H9 (cell line): Measurements from ENCODE around the gene GRIP2. TPM values are rescaled to one million over a fixed set of nuclear protein-coding genes. Genes with fewer than 3 reads are reported as not detected.

Source experiments
- DNase-seq: peaks from one replicate; pipeline ENCODE4 v3.0.0-alpha.2; 2017
- H2AFZ ChIP-seq: one replicate; pipeline ENCODE4 v1.6.1; 2013; ENCODE audit warnings: mild to moderate bottlenecking, low read length, control low read depth, moderate library complexity
- H2AK5ac ChIP-seq: 2 replicates; pipeline ENCODE4 v1.6.1; 2013; ENCODE audit warnings: low read length, control low read depth, mixed read lengths; ENCODE audit not compliant: insufficient read length
- H2BK120ac ChIP-seq: one replicate; pipeline ENCODE4 v1.6.1; 2013; ENCODE audit warnings: low read depth, mild to moderate bottlenecking, low read length, control low read depth, inconsistent platforms; ENCODE audit not compliant: poor library complexity, severe bottlenecking
- H2BK12ac ChIP-seq: 2 replicates; pipeline ENCODE4 v1.6.1; 2013; ENCODE audit warnings: low read length, control low read depth, mixed read lengths, low read depth; ENCODE audit not compliant: insufficient read length
- H2BK15ac ChIP-seq: 2 replicates; pipeline ENCODE4 v1.6.1; 2013; ENCODE audit warnings: low read depth, low read length, control low read depth
- H2BK20ac ChIP-seq: one replicate; pipeline ENCODE4 v1.6.1; 2013; ENCODE audit warnings: low read depth, mild to moderate bottlenecking, low read length, control low read depth, inconsistent platforms; ENCODE audit not compliant: poor library complexity, severe bottlenecking
- H2BK5ac ChIP-seq: 2 replicates; pipeline ENCODE4 v1.6.1; 2013; ENCODE audit warnings: low read length, control low read depth, mixed read lengths; ENCODE audit not compliant: insufficient read length
- H3K14ac ChIP-seq: 2 replicates; pipeline ENCODE4 v1.6.1; 2013; ENCODE audit warnings: low read length, control low read depth; ENCODE audit not compliant: insufficient read depth
- H3K18ac ChIP-seq: 2 replicates; pipeline ENCODE4 v1.6.1; 2013; ENCODE audit warnings: low read depth, mild to moderate bottlenecking, mixed read lengths, low read length, control low read depth; ENCODE audit not compliant: insufficient read length
- H3K23ac ChIP-seq: 2 replicates; pipeline ENCODE4 v1.6.1; 2013; ENCODE audit warnings: low read length, control low read depth, mixed read lengths, low read depth; ENCODE audit not compliant: insufficient read length
- H3K23me2 ChIP-seq: 2 replicates; pipeline ENCODE4 v1.6.1; 2013; ENCODE audit warnings: low read depth, mild to moderate bottlenecking, mixed read lengths, low read length, control low read depth; ENCODE audit not compliant: insufficient read length, poor library complexity, severe bottlenecking
- H3K27ac ChIP-seq: 2 replicates; pipeline ENCODE4 v1.5.1; 2013; ENCODE audit warnings: low read length, control low read depth, mixed read lengths, low read depth; ENCODE audit not compliant: insufficient read length
- H3K27me3 ChIP-seq: 2 replicates; pipeline ENCODE4 v1.6.1; 2013; ENCODE audit warnings: low read length, control low read depth, inconsistent platforms; ENCODE audit not compliant: insufficient read depth
- H3K4ac ChIP-seq: 2 replicates; pipeline ENCODE4 v1.6.1; 2013; ENCODE audit warnings: low read depth, mild to moderate bottlenecking, control low read depth, inconsistent platforms, low read length, moderate library complexity
- H3K4me1 ChIP-seq: 2 replicates; pipeline ENCODE4 v1.6.1; 2013; ENCODE audit warnings: low read length, control low read depth, inconsistent platforms; ENCODE audit not compliant: insufficient read depth
- H3K4me2 ChIP-seq: 2 replicates; pipeline ENCODE4 v1.6.1; 2013; ENCODE audit warnings: low read length, control low read depth, mixed read lengths; ENCODE audit not compliant: insufficient read length, insufficient read depth
- H3K56ac ChIP-seq: 2 replicates; pipeline ENCODE4 v1.6.1; 2013; ENCODE audit warnings: low read depth, mild to moderate bottlenecking, mixed read lengths, low read length, control low read depth; ENCODE audit not compliant: insufficient read length
- H3K79me1 ChIP-seq: 2 replicates; pipeline ENCODE4 v1.6.1; 2013; ENCODE audit warnings: low read depth, mild to moderate bottlenecking, moderate library complexity, low read length, control low read depth, inconsistent platforms; ENCODE audit not compliant: insufficient read depth, poor library complexity, severe bottlenecking
- H3K79me2 ChIP-seq: 2 replicates; pipeline ENCODE4 v1.6.1; 2013; ENCODE audit warnings: low read length, control low read depth, inconsistent platforms; ENCODE audit not compliant: insufficient read depth
- H3K9ac ChIP-seq: 2 replicates; pipeline ENCODE4 v1.6.1; 2013; ENCODE audit warnings: low read length, control low read depth, mixed read lengths; ENCODE audit not compliant: insufficient read length; ENCODE audit errors: extremely low read depth
- H3K9me3 ChIP-seq: one replicate; pipeline ENCODE4 v1.6.1; 2013; ENCODE audit warnings: low read depth, low read length, inconsistent platforms; ENCODE audit not compliant: control insufficient read depth
- H3T11ph ChIP-seq: one replicate; pipeline ENCODE4 v1.6.1; 2013; ENCODE audit warnings: mild to moderate bottlenecking, low read length, control low read depth, inconsistent platforms
- H4K20me1 ChIP-seq: one replicate; pipeline ENCODE4 v1.6.1; 2013; ENCODE audit not compliant: control insufficient read depth, insufficient read length, insufficient read depth
- H4K5ac ChIP-seq: 2 replicates; pipeline ENCODE4 v1.6.1; 2013; ENCODE audit warnings: low read depth, mild to moderate bottlenecking, mixed read lengths, low read length, control low read depth; ENCODE audit not compliant: insufficient read length
- H4K8ac ChIP-seq: replicated peaks from 2 replicates; pipeline ENCODE4 v1.6.1; 2013; ENCODE audit warnings: low read length, control low read depth, mixed read lengths, low read depth; ENCODE audit not compliant: insufficient read length
- H4K91ac ChIP-seq: 2 replicates; pipeline ENCODE4 v1.6.1; 2013; ENCODE audit warnings: low read depth, mild to moderate bottlenecking, moderate library complexity, mixed read lengths, low read length, control low read depth; ENCODE audit not compliant: insufficient read length
- H3K27ac Mint-ChIP-seq, 3 experiments: 2 replicates in 2 of 3; 3 replicates in 1 of 3; pipeline ENCODE4 v1.8.0; 2020 to 2021; ENCODE audit warnings: mixed read lengths in 3 of 3, mild to moderate bottlenecking in 1 of 3, moderate library complexity in 1 of 3
- H3K27me3 Mint-ChIP-seq: 2 replicates; pipeline ENCODE4 v1.8.0; 2021; ENCODE audit warnings: low read depth, mild to moderate bottlenecking, moderate library complexity, mixed read lengths
- H3K36me3 Mint-ChIP-seq, 3 experiments: 2 replicates in 2 of 3; 3 replicates in 1 of 3; pipeline ENCODE4 v1.8.0; 2020 to 2021; ENCODE audit warnings: low read depth in 3 of 3, mixed read lengths in 3 of 3; ENCODE audit not compliant: insufficient read depth in 1 of 3
- H3K4me1 Mint-ChIP-seq, 2 experiments: 2 replicates each; pipeline ENCODE4 v1.8.0; 2020; ENCODE audit warnings: mixed read lengths in 2 of 2
- H3K4me3 Mint-ChIP-seq, 2 experiments: 2 replicates in 1 of 2; 3 replicates in 1 of 2; pipeline ENCODE4 v1.8.0; 2020 to 2021; ENCODE audit warnings: mild to moderate bottlenecking in 2 of 2, mixed read lengths in 2 of 2, moderate library complexity in 1 of 2
- H3K9me3 Mint-ChIP-seq, 2 experiments: 2 replicates in 1 of 2; 3 replicates in 1 of 2; pipeline ENCODE4 v1.8.0; 2020; ENCODE audit warnings: mild to moderate bottlenecking in 2 of 2, mixed read lengths in 2 of 2, moderate library complexity in 1 of 2
- WGBS: extraction: QIAGEN DNeasy Blood & Tissue Kit; methylation state at CpG from one replicate; pipeline ENCODE4 v1.1.7; 2013; ENCODE audit warnings: missing lambda C conversion rate, low lambda C conversion rate, mixed read lengths; ENCODE audit not compliant: insufficient read length; ENCODE audit errors: extremely low coverage; 5-methylcytosine and 5-hydroxymethylcytosine counted together
- total RNA-seq: library from RNA; stranded (reverse); gene quantifications from 2 replicates; pipeline ENCODE4 v1.2.1, GENCODE V29; 2021
- TF ChIP-seq, protein P1 (sequence below): fragments of 200-600 bp; sonication (generic); conservative IDR thresholded peaks from 3 replicates; pipeline ENCODE4 v1.8.0; 2021; ENCODE audit warnings: antibody characterized with exemption, mild to moderate bottlenecking

Gene GRIP2
- total RNA-seq, 1 experiment from 2014 or later, result 3.1 TPM

DNA sequence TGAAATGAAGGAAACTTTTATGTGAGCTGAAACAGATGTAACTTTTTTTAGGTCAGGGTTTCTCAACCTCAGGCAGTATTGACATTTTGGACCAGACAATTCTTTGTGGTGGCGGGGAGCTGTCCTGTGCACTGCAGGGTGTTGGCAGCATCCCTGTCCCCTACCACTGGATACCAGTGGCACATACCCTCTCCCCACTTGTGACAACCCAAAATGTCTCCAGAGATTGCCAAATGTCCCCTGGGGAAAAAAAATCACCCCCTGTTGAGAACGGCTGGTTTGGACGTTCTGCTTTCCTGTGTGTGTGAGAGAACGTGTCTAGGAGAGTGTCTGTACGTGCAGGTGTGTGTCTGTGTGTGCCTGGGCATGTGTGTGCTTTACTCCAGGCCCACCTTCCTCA is 30.7 kb upstream of the GRIP2 start:
- TF ChIP-seq, protein P1, sequence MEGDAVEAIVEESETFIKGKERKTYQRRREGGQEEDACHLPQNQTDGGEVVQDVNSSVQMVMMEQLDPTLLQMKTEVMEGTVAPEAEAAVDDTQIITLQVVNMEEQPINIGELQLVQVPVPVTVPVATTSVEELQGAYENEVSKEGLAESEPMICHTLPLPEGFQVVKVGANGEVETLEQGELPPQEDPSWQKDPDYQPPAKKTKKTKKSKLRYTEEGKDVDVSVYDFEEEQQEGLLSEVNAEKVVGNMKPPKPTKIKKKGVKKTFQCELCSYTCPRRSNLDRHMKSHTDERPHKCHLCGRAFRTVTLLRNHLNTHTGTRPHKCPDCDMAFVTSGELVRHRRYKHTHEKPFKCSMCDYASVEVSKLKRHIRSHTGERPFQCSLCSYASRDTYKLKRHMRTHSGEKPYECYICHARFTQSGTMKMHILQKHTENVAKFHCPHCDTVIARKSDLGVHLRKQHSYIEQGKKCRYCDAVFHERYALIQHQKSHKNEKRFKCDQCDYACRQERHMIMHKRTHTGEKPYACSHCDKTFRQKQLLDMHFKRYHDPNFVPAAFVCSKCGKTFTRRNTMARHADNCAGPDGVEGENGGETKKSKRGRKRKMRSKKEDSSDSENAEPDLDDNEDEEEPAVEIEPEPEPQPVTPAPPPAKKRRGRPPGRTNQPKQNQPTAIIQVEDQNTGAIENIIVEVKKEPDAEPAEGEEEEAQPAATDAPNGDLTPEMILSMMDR, result no peak
- H3K36me3 Mint-ChIP-seq, result peaks cover 0 to 2% (median 1%) of the 10 kb centered on the region in 3 experiments; a peak in 3 of 7 replicates
- no peak overlapping the region for H3K18ac ChIP-seq

More for the DNA sequence above, 30.7 kb upstream of the GRIP2 start:
- H3K23me2 ChIP-seq, result no peaks in the 10 kb centered on the region
- Mint-ChIP-seq H3K4me3 (no peak overlapping the region), H3K9me3 (peaks cover 0 to 2% of the 10 kb centered on the region in 2 experiments; a peak in 2 of 5 replicates), H3K27me3 (peaks cover 5% of the 10 kb centered on the region), H3K4me1 (peaks cover 11 to 18% of the 10 kb centered on the region in 2 experiments), H3K27ac (peak overlapping the region in 1 of 3 experiments; percentile 17; a peak in 1 of 7 replicates)
- no peak overlapping the region for H2BK120ac ChIP-seq
- no peaks in the 10 kb centered on the region for H3K79me2 ChIP-seq
- H2BK5ac ChIP-seq, result no peak overlapping the region
- H3T11ph ChIP-seq, result no peak overlapping the region
- H3K4me2 ChIP-seq, result no peak overlapping the region
- no peak overlapping the region for H3K23ac ChIP-seq
- H3K4ac ChIP-seq, result no peak overlapping the region
- H2BK15ac ChIP-seq, result no peak overlapping the region
- H3K79me1 ChIP-seq, result no peaks in the 10 kb centered on the region
- no peak overlapping the region for H3K27ac ChIP-seq
- H4K8ac ChIP-seq, result no peak overlapping the region
- no peak overlapping the region for H3K9ac ChIP-seq
- H3K4me1 ChIP-seq, result no peaks in the 10 kb centered on the region; the same call in 1 of the 2 replicates
- no peak overlapping the region for H4K91ac ChIP-seq
- H3K14ac ChIP-seq, result no peak overlapping the region
- H3K9me3 ChIP-seq, result no peaks in the 10 kb centered on the region
- no peak overlapping the region for H2AFZ ChIP-seq
- H3K56ac ChIP-seq, result no peak overlapping the region
- no peaks in the 10 kb centered on the region for H3K27me3 ChIP-seq
- H4K20me1 ChIP-seq, result peaks cover 6% of the 10 kb centered on the region
- no peak overlapping the region for H2AK5ac ChIP-seq
- DNase-seq, result no peak
- H2BK20ac ChIP-seq, result no peak overlapping the region
- H2BK12ac ChIP-seq, result no peak overlapping the region
- H4K5ac ChIP-seq, result no peak overlapping the region
- WGBS, result no CpG with 5 or more reads among the region's 5 CpGs
